WTC11 (cell line): Measurements from ENCODE around the gene PLEKHA6. TPM values are rescaled to one million over a fixed set of nuclear protein-coding genes. Genes with fewer than 3 reads are reported as not detected.

Experiments
- ATF2 ChIP-seq: sonication (generic); formaldehyde crosslinking; IDR thresholded peaks from 2 replicates; pipeline ENCODE4 v1.8.1; 2022; ENCODE audit warnings: low read depth, missing genetic modification reagents, borderline replicate concordance
- CBFB ChIP-seq: sonication (generic); formaldehyde crosslinking; IDR thresholded peaks from 2 replicates; pipeline ENCODE4 v1.8.1; 2022; ENCODE audit warnings: mild to moderate bottlenecking, low read depth, missing genetic modification reagents
- E2F1 ChIP-seq: sonication (generic); formaldehyde crosslinking; IDR thresholded peaks from 2 replicates; pipeline ENCODE4 v1.8.0; 2022; ENCODE audit warnings: mild to moderate bottlenecking, missing genetic modification reagents
- EMX1 ChIP-seq: fragments of 250-450 bp; sonication (Bioruptor Pico); IDR thresholded peaks from 2 replicates; pipeline ENCODE4 v1.8.0; 2021; ENCODE audit warnings: mild to moderate bottlenecking
- FOXP1 ChIP-seq: sonication (generic); formaldehyde crosslinking; IDR thresholded peaks from 2 replicates; pipeline ENCODE4 v1.8.0; 2022; ENCODE audit warnings: missing genetic modification reagents, mild to moderate bottlenecking, moderate library complexity, borderline replicate concordance
- GRHL2 ChIP-seq: fragments of 250-450 bp; sonication (Bioruptor Pico); IDR thresholded peaks from 2 replicates; pipeline ENCODE4 v1.8.0; 2022; ENCODE audit warnings: mild to moderate bottlenecking, moderate library complexity; ENCODE audit not compliant: insufficient replicate concordance, severe bottlenecking
- JAZF1 ChIP-seq: fragments of 250-450 bp; sonication (Bioruptor Pico); IDR thresholded peaks from 2 replicates; pipeline ENCODE4 v1.9.0; 2021; ENCODE audit warnings: moderate library complexity, mild to moderate bottlenecking, inconsistent platforms
- MXD4 ChIP-seq: fragments of 250-450 bp; sonication (Bioruptor Pico); IDR thresholded peaks from 2 replicates; pipeline ENCODE4 v1.8.0; 2021; ENCODE audit warnings: mild to moderate bottlenecking, moderate library complexity, borderline replicate concordance
- NFATC4 ChIP-seq: fragments of 250-450 bp; sonication (Bioruptor Pico); IDR thresholded peaks from 2 replicates; pipeline ENCODE4 v1.9.0; 2021; ENCODE audit warnings: mild to moderate bottlenecking
- NFE2L1 ChIP-seq: sonication (generic); formaldehyde crosslinking; IDR thresholded peaks from 2 replicates; pipeline ENCODE4 v1.8.1; 2023; ENCODE audit warnings: missing genetic modification reagents
- NFYB ChIP-seq: sonication (generic); formaldehyde crosslinking; conservative IDR thresholded peaks from 2 replicates; pipeline ENCODE4 v1.8.0; 2022; ENCODE audit warnings: low read depth, missing genetic modification reagents
- SMAD4 ChIP-seq: sonication (generic); formaldehyde crosslinking; IDR thresholded peaks from 2 replicates; pipeline ENCODE4 v1.8.0; 2022; ENCODE audit warnings: mild to moderate bottlenecking, missing genetic modification reagents
- SP1 ChIP-seq: sonication (generic); formaldehyde crosslinking; conservative IDR thresholded peaks from 2 replicates; pipeline ENCODE4 v1.8.1; 2022; ENCODE audit warnings: missing genetic modification reagents
- TEAD4 ChIP-seq: sonication (generic); formaldehyde crosslinking; IDR thresholded peaks from 2 replicates; pipeline ENCODE4 v1.8.0; 2022; ENCODE audit warnings: mild to moderate bottlenecking, missing genetic modification reagents
- ZNF219 ChIP-seq: sonication (generic); formaldehyde crosslinking; IDR thresholded peaks from 2 replicates; pipeline ENCODE4 v1.8.0; 2023; ENCODE audit warnings: missing genetic modification reagents, mild to moderate bottlenecking, borderline replicate concordance
- ZNF232 ChIP-seq: sonication (generic); formaldehyde crosslinking; IDR thresholded peaks from 2 replicates; pipeline ENCODE4 v1.8.0; 2022; ENCODE audit warnings: mild to moderate bottlenecking, missing genetic modification reagents
- ZNF263 ChIP-seq: sonication (generic); formaldehyde crosslinking; IDR thresholded peaks from 2 replicates; pipeline ENCODE4 v1.8.1; 2022; ENCODE audit warnings: low read depth, mild to moderate bottlenecking, moderate library complexity, missing genetic modification reagents
- ZNF416 ChIP-seq: fragments of 250-450 bp; sonication (Bioruptor Pico); IDR thresholded peaks from 2 replicates; pipeline ENCODE4 v1.9.0; 2021; ENCODE audit warnings: mild to moderate bottlenecking, inconsistent platforms
- ZNF423 ChIP-seq: fragments of 250-450 bp; sonication (Bioruptor Pico); IDR thresholded peaks from 2 replicates; pipeline ENCODE4 v2.1.2; 2022; ENCODE audit warnings: mild to moderate bottlenecking, moderate library complexity
- total RNA-seq: library from RNA; stranded (reverse); gene quantifications from 3 replicates; pipeline ENCODE4 v1.2.3, GENCODE V29; 2021
- TF ChIP-seq, protein P1 (sequence below): sonication (generic); formaldehyde crosslinking; IDR thresholded peaks from 2 replicates; pipeline ENCODE4 v1.8.1; 2023; ENCODE audit warnings: mild to moderate bottlenecking, missing genetic modification reagents, borderline replicate concordance
- TF ChIP-seq, protein P2 (sequence below): sonication (generic); formaldehyde crosslinking; IDR thresholded peaks from 2 replicates; pipeline ENCODE4 v1.8.0; 2022; ENCODE audit warnings: mild to moderate bottlenecking, missing genetic modification reagents
- TF ChIP-seq, protein P3 (sequence below): sonication (generic); formaldehyde crosslinking; IDR thresholded peaks from 2 replicates; pipeline ENCODE4 v1.8.1; 2023; ENCODE audit warnings: mild to moderate bottlenecking, missing genetic modification reagents
- TF ChIP-seq, protein P4 (sequence below): sonication (generic); formaldehyde crosslinking; IDR thresholded peaks from 2 replicates; pipeline ENCODE4 v1.8.0; 2022; ENCODE audit warnings: mild to moderate bottlenecking, missing genetic modification reagents

The PLEKHA6 gene
- total RNA-seq, 1 experiment from 2014 or later, result 11.6 TPM

GRCh38 chr1:204336421-204337035 is 23.2 kb downstream of the PLEKHA6 start (continued):
- TF ChIP-seq E2F1 (CRISPR knock-in tag), result no peak
- no peak for TF ChIP-seq TEAD4 (CRISPR knock-in tag)
- TF ChIP-seq ZNF219 (CRISPR knock-in tag), result no peak
- no peak for TF ChIP-seq FOXP1 (CRISPR knock-in tag)
- no peak for TF ChIP-seq NFATC4 (CRISPR knock-in tag)
- no peak for TF ChIP-seq ZNF416
- TF ChIP-seq CBFB (CRISPR knock-in tag), result peak; percentile 76; the same call in 1 of the 2 replicates
- no peak for TF ChIP-seq GRHL2 (CRISPR knock-in tag)
- TF ChIP-seq ZNF423 (CRISPR knock-in tag), result no peak
- TF ChIP-seq EMX1 (CRISPR knock-in tag), result no peak
- TF ChIP-seq, protein P1, sequence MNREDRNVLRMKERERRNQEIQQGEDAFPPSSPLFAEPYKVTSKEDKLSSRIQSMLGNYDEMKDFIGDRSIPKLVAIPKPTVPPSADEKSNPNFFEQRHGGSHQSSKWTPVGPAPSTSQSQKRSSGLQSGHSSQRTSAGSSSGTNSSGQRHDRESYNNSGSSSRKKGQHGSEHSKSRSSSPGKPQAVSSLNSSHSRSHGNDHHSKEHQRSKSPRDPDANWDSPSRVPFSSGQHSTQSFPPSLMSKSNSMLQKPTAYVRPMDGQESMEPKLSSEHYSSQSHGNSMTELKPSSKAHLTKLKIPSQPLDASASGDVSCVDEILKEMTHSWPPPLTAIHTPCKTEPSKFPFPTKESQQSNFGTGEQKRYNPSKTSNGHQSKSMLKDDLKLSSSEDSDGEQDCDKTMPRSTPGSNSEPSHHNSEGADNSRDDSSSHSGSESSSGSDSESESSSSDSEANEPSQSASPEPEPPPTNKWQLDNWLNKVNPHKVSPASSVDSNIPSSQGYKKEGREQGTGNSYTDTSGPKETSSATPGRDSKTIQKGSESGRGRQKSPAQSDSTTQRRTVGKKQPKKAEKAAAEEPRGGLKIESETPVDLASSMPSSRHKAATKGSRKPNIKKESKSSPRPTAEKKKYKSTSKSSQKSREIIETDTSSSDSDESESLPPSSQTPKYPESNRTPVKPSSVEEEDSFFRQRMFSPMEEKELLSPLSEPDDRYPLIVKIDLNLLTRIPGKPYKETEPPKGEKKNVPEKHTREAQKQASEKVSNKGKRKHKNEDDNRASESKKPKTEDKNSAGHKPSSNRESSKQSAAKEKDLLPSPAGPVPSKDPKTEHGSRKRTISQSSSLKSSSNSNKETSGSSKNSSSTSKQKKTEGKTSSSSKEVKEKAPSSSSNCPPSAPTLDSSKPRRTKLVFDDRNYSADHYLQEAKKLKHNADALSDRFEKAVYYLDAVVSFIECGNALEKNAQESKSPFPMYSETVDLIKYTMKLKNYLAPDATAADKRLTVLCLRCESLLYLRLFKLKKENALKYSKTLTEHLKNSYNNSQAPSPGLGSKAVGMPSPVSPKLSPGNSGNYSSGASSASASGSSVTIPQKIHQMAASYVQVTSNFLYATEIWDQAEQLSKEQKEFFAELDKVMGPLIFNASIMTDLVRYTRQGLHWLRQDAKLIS (CRISPR knock-in tag), result no peak
- TF ChIP-seq, protein P2, sequence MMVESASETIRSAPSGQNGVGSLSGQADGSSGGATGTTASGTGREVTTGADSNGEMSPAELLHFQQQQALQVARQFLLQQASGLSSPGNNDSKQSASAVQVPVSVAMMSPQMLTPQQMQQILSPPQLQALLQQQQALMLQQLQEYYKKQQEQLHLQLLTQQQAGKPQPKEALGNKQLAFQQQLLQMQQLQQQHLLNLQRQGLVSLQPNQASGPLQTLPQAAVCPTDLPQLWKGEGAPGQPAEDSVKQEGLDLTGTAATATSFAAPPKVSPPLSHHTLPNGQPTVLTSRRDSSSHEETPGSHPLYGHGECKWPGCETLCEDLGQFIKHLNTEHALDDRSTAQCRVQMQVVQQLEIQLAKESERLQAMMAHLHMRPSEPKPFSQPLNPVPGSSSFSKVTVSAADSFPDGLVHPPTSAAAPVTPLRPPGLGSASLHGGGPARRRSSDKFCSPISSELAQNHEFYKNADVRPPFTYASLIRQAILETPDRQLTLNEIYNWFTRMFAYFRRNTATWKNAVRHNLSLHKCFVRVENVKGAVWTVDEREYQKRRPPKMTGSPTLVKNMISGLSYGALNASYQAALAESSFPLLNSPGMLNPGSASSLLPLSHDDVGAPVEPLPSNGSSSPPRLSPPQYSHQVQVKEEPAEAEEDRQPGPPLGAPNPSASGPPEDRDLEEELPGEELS (CRISPR knock-in tag), result peak; percentile 43; the same call in 1 of the 2 replicates
- TF ChIP-seq, protein P3, sequence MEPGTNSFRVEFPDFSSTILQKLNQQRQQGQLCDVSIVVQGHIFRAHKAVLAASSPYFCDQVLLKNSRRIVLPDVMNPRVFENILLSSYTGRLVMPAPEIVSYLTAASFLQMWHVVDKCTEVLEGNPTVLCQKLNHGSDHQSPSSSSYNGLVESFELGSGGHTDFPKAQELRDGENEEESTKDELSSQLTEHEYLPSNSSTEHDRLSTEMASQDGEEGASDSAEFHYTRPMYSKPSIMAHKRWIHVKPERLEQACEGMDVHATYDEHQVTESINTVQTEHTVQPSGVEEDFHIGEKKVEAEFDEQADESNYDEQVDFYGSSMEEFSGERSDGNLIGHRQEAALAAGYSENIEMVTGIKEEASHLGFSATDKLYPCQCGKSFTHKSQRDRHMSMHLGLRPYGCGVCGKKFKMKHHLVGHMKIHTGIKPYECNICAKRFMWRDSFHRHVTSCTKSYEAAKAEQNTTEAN, result 0 out of 2 replicates have a peak, but pooled peaks have one; percentile 39
- TF ChIP-seq MXD4 (CRISPR knock-in tag), result no peak
- peak; percentile 59; the same call in 1 of the 2 replicates for TF ChIP-seq SP1 (CRISPR knock-in tag)
- no peak for TF ChIP-seq JAZF1 (CRISPR knock-in tag)
- TF ChIP-seq, protein P4, sequence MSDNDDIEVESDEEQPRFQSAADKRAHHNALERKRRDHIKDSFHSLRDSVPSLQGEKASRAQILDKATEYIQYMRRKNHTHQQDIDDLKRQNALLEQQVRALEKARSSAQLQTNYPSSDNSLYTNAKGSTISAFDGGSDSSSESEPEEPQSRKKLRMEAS (CRISPR knock-in tag), result 0 out of 2 replicates have a peak, but pooled peaks have one; percentile 15
- no peak for TF ChIP-seq NFE2L1 (CRISPR knock-in tag)
- TF ChIP-seq ATF2 (CRISPR knock-in tag), result no peak
- TF ChIP-seq ZNF263 (CRISPR knock-in tag), result no peak
- TF ChIP-seq NFYB, result no peak
- no peak for TF ChIP-seq SMAD4
- TF ChIP-seq ZNF232 (CRISPR knock-in tag), result no peak
